ENCODE results near the gene EML4. TPM values are rescaled to one million over a fixed set of nuclear protein-coding genes. Genes with fewer than 3 reads are reported as not detected.

EML4 gene
- total RNA-seq, 1 experiment from 2014 or later: 38.3 TPM

GRCh38 chr2:42178335-42178734 is 9.2 kb downstream of the EML4 start:
- CTCF ChIA-PET: no interaction called here
- Histone ChIP-seq H3K9me3 (ENCODE audit: low read length) (no peaks in the 10 kb centered on the region), H3K9me2 (replicated peaks; ENCODE audit: low read length) (no peaks in the 10 kb centered on the region), H3K79me2 (ENCODE audit: low read length) (peaks cover 67% of the 10 kb centered on the region), H2AFZ (ENCODE audit: low read length) (no peak overlapping the region), H3K9ac (ENCODE audit: low read length) (no peak overlapping the region), H3K27ac (ENCODE audit: low read length) (no peak overlapping the region), H3K27me3 (ENCODE audit: low read length) (no peaks in the 10 kb centered on the region), H3K36me3 (ENCODE audit: low read depth, low read length) (no peaks in the 10 kb centered on the region), H3K4me2 (ENCODE audit: low read length) (no peak overlapping the region), H3K4me3 (ENCODE audit: low read length) (no peak overlapping the region), H3K4me1 (ENCODE audit: insufficient read depth, low read length) (no peaks in the 10 kb centered on the region), H3F3A (ENCODE audit: low read length, unreplicated experiment) (no peaks in the 10 kb centered on the region), H4K20me1 (ENCODE audit: low read length) (no peaks in the 10 kb centered on the region)
- POLR2A ChIA-PET (ENCODE audit: unreplicated experiment): no interaction called here
- intact Hi-C loops (cut with micrococcal nuclease): no loop called here
- DNase-seq: no peak
- ATAC-seq: no peak
- BruUV-seq (replicated peaks): no TSS peak
- no peak for TF ChIP-seq EZH2phosphoT487 (IDR thresholded peaks at IDR 0.05; ENCODE audit: borderline replicate concordance, low read length)
- no peak for TF ChIP-seq EZH2 (IDR thresholded peaks at IDR 0.05; ENCODE audit: low read length, unreplicated experiment)
- TF ChIP-seq, protein P1, sequence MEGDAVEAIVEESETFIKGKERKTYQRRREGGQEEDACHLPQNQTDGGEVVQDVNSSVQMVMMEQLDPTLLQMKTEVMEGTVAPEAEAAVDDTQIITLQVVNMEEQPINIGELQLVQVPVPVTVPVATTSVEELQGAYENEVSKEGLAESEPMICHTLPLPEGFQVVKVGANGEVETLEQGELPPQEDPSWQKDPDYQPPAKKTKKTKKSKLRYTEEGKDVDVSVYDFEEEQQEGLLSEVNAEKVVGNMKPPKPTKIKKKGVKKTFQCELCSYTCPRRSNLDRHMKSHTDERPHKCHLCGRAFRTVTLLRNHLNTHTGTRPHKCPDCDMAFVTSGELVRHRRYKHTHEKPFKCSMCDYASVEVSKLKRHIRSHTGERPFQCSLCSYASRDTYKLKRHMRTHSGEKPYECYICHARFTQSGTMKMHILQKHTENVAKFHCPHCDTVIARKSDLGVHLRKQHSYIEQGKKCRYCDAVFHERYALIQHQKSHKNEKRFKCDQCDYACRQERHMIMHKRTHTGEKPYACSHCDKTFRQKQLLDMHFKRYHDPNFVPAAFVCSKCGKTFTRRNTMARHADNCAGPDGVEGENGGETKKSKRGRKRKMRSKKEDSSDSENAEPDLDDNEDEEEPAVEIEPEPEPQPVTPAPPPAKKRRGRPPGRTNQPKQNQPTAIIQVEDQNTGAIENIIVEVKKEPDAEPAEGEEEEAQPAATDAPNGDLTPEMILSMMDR (conservative IDR thresholded peaks at IDR 0.05; ENCODE audit: low read depth, low read length): no peak

GRCh38 chr2:42180300-42180699 is 11.1 kb downstream of the EML4 start:
- Histone ChIP-seq H3K4me2 (ENCODE audit: low read length) (no peak overlapping the region), H3K79me2 (ENCODE audit: low read length) (peaks cover 62% of the 10 kb centered on the region), H3K9me3 (ENCODE audit: low read length) (no peaks in the 10 kb centered on the region), H3K27me3 (ENCODE audit: low read length) (no peaks in the 10 kb centered on the region), H3K4me1 (ENCODE audit: insufficient read depth, low read length) (no peaks in the 10 kb centered on the region), H3F3A (ENCODE audit: low read length, unreplicated experiment) (no peaks in the 10 kb centered on the region), H4K20me1 (ENCODE audit: low read length) (no peaks in the 10 kb centered on the region), H3K9ac (ENCODE audit: low read length) (no peak overlapping the region), H3K27ac (ENCODE audit: low read length) (no peak overlapping the region), H3K36me3 (ENCODE audit: low read depth, low read length) (no peaks in the 10 kb centered on the region), H3K9me2 (replicated peaks; ENCODE audit: low read length) (no peaks in the 10 kb centered on the region), H2AFZ (ENCODE audit: low read length) (no peak overlapping the region), H3K4me3 (ENCODE audit: low read length) (no peak overlapping the region)
- ChIA-PET POLR2A (ENCODE audit: unreplicated experiment) (no interaction called here), CTCF (no interaction called here)
- no TSS peak for BruUV-seq (replicated peaks)
- ATAC-seq (no peak), DNase-seq (no peak)
- TF ChIP-seq, protein P1 (conservative IDR thresholded peaks at IDR 0.05; ENCODE audit: low read depth, low read length): no peak
- TF ChIP-seq EZH2 (IDR thresholded peaks at IDR 0.05; ENCODE audit: low read length, unreplicated experiment): no peak
- TF ChIP-seq EZH2phosphoT487 (IDR thresholded peaks at IDR 0.05; ENCODE audit: borderline replicate concordance, low read length): no peak
- intact Hi-C loops (cut with micrococcal nuclease): no loop called here

GRCh38 chr2:42182654-42183308 is 13.6 kb downstream of the EML4 start:
- no peaks in the 10 kb centered on the region for H3K36me3 ChIP-seq (ENCODE audit: low read depth, low read length)
- H3K9ac ChIP-seq (ENCODE audit: low read length): no peak overlapping the region
- no peak overlapping the region for H3K27ac ChIP-seq (ENCODE audit: low read length)
- no peaks in the 10 kb centered on the region for H3F3A ChIP-seq (ENCODE audit: low read length, unreplicated experiment)
- H3K27me3 ChIP-seq (ENCODE audit: low read length): no peaks in the 10 kb centered on the region
- H3K9me3 ChIP-seq (ENCODE audit: low read length): no peaks in the 10 kb centered on the region
- H3K4me3 ChIP-seq (ENCODE audit: low read length): no peak overlapping the region
- no peak for ATAC-seq
- H2AFZ ChIP-seq (ENCODE audit: low read length): no peak overlapping the region
- ChIA-PET POLR2A (ENCODE audit: unreplicated experiment) (no interaction called here), CTCF (interaction anchor here (0.6 kb wide), 1 partner anchor 189 kb away, joined by 3 read pairs; no protein-coding TSS in a partner anchor)
- no TSS peak for BruUV-seq (replicated peaks)
- DNase-seq: no peak
- H3K9me2 ChIP-seq (replicated peaks; ENCODE audit: low read length): no peaks in the 10 kb centered on the region
- H4K20me1 ChIP-seq (ENCODE audit: low read length): no peaks in the 10 kb centered on the region
- no peak overlapping the region for H3K4me2 ChIP-seq (ENCODE audit: low read length)
- intact Hi-C loops (cut with micrococcal nuclease): no loop called here
- TF ChIP-seq EZH2 (IDR thresholded peaks at IDR 0.05; ENCODE audit: low read length, unreplicated experiment) (no peak), EZH2phosphoT487 (IDR thresholded peaks at IDR 0.05; ENCODE audit: borderline replicate concordance, low read length) (no peak)
- TF ChIP-seq, protein P1 (conservative IDR thresholded peaks at IDR 0.05; ENCODE audit: low read depth, low read length): no peak
- H3K4me1 ChIP-seq (ENCODE audit: insufficient read depth, low read length): no peaks in the 10 kb centered on the region
- peaks cover 59% of the 10 kb centered on the region for H3K79me2 ChIP-seq (ENCODE audit: low read length)
